HCT116 (cell line): ENCODE data around the gene CD3G. TPM values are rescaled to one million over a fixed set of nuclear protein-coding genes. Genes with fewer than 3 reads are reported as not detected.

Source experiments
- CBX3 ChIP-seq: IDR thresholded peaks from 2 replicates; pipeline ENCODE4 v1.6.1; 2012; ENCODE audit warnings: low read depth
- ELF1 ChIP-seq: IDR thresholded peaks from 2 replicates; pipeline ENCODE4 v1.6.1; 2012; ENCODE audit warnings: low read depth, borderline replicate concordance
- JUND ChIP-seq: IDR thresholded peaks from 2 replicates; pipeline ENCODE4 v1.6.1; 2012
- POLR2A ChIP-seq: IDR thresholded peaks from 2 replicates; pipeline ENCODE4 v1.7.0; 2011; ENCODE audit warnings: borderline replicate concordance; ENCODE audit not compliant: insufficient read depth, insufficient read length; ENCODE audit errors: extremely low read depth
- SIN3A ChIP-seq: IDR thresholded peaks from 2 replicates; pipeline ENCODE4 v1.6.1; 2012; ENCODE audit warnings: low read depth
- SRF ChIP-seq: IDR thresholded peaks from 2 replicates; pipeline ENCODE4 v1.6.1; 2012; ENCODE audit warnings: low read depth
- TCF7L2 ChIP-seq: IDR thresholded peaks from 2 replicates; pipeline ENCODE4 v1.7.0; 2011; ENCODE audit warnings: borderline replicate concordance, inconsistent platforms; ENCODE audit not compliant: insufficient read depth, insufficient read length; ENCODE audit errors: extremely low read depth
- ZNF274 ChIP-seq: fragments of 200-500 bp; sonication (Bioruptor generic); IDR thresholded peaks from 2 replicates; pipeline ENCODE4 v1.6.1; 2014; ENCODE audit warnings: mild to moderate bottlenecking, low read depth, low read length, inconsistent platforms
- total RNA-seq: library from RNA; stranded (reverse); gene quantifications from one replicate; pipeline ENCODE4 v1.2.1, GENCODE V29; 2021; ENCODE audit not compliant: unreplicated experiment
- TF ChIP-seq, protein P1 (sequence below): IDR thresholded peaks from 2 replicates; pipeline ENCODE4 v1.6.1; 2011; ENCODE audit warnings: mild to moderate bottlenecking, low read length, moderate library complexity; ENCODE audit not compliant: insufficient replicate concordance; ENCODE audit errors: extremely low read depth
- TF ChIP-seq, protein P2 (sequence below), 3 experiments: fragments of 200-600 bp in 1 of 3; sonication (generic) in 1 of 3; IDR thresholded peaks in 2 of 3; conservative IDR thresholded peaks in 1 of 3; 2 replicates each; pipeline ENCODE4 v1.5.1; 2012 to 2017; ENCODE audit warnings: low read depth in 2 of 3, low read length in 2 of 3, antibody characterized with exemption in 1 of 3, borderline replicate concordance in 1 of 3, control low read depth in 1 of 3, mild to moderate bottlenecking in 1 of 3, mixed read lengths in 1 of 3, mixed run types in 1 of 3, moderate library complexity in 1 of 3; ENCODE audit not compliant: insufficient read depth in 1 of 3

Gene CD3G
- total RNA-seq, 1 experiment from 2014 or later = 0.20 TPM

DNA sequence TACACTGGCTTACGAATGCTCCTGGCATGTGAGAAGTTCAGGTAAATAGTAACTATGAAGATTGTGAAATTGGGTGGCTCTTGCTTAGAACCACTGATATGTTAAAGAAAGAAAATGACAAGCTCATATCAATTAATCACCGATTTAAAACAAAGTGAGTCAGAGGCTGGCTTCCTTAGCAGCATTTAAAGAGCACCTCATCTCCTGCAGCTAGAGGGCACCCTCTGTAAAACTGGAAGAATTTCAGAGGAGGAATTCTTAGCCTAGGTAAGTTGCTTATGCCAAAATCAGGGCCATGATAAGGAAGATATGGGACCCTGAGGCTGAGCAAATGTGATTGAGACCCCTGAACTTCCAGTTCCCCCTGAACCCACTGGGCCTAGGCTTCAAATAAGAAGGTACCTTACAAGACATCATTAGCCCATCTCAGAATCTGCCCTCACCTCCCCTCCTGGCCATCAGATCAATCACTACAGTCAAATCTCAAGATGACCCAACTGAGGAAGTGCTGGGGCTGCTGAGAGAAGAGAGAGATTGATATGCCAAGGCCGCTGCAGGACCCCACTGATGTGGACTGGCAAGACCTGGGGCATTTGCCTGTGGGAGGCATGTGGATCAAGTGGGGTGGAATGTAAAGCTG lies 48.2 kb upstream of the CD3G start (continued):
- TF ChIP-seq POLR2A = no peak
- TF ChIP-seq, protein P1, sequence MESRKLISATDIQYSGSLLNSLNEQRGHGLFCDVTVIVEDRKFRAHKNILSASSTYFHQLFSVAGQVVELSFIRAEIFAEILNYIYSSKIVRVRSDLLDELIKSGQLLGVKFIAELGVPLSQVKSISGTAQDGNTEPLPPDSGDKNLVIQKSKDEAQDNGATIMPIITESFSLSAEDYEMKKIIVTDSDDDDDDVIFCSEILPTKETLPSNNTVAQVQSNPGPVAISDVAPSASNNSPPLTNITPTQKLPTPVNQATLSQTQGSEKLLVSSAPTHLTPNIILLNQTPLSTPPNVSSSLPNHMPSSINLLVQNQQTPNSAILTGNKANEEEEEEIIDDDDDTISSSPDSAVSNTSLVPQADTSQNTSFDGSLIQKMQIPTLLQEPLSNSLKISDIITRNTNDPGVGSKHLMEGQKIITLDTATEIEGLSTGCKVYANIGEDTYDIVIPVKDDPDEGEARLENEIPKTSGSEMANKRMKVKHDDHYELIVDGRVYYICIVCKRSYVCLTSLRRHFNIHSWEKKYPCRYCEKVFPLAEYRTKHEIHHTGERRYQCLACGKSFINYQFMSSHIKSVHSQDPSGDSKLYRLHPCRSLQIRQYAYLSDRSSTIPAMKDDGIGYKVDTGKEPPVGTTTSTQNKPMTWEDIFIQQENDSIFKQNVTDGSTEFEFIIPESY = no peak
- TF ChIP-seq JUND = no peak
- TF ChIP-seq ELF1 = no peak
- TF ChIP-seq SIN3A = no peak
- no peak for TF ChIP-seq SRF
- TF ChIP-seq TCF7L2 = no peak
- TF ChIP-seq CBX3 = no peak
- TF ChIP-seq, protein P2, sequence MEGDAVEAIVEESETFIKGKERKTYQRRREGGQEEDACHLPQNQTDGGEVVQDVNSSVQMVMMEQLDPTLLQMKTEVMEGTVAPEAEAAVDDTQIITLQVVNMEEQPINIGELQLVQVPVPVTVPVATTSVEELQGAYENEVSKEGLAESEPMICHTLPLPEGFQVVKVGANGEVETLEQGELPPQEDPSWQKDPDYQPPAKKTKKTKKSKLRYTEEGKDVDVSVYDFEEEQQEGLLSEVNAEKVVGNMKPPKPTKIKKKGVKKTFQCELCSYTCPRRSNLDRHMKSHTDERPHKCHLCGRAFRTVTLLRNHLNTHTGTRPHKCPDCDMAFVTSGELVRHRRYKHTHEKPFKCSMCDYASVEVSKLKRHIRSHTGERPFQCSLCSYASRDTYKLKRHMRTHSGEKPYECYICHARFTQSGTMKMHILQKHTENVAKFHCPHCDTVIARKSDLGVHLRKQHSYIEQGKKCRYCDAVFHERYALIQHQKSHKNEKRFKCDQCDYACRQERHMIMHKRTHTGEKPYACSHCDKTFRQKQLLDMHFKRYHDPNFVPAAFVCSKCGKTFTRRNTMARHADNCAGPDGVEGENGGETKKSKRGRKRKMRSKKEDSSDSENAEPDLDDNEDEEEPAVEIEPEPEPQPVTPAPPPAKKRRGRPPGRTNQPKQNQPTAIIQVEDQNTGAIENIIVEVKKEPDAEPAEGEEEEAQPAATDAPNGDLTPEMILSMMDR (IDR thresholded peaks at IDR 0.05 in 2 of 3, conservative IDR thresholded peaks at IDR 0.05 in 1 of 3; ENCODE audit: borderline replicate concordance in 1 of 3, insufficient read depth in 1 of 3, low read depth in 2 of 3, low read length in 2 of 3) = peak; percentile 72 to 79 (median 73)
- no peak for TF ChIP-seq ZNF274
- TF ChIP-seq, all 23 proteins: peak for 3
